ENCODE data around the gene GLYR1.
A peak's percentile ranks its signal among the peaks of the same experiment; 100 is the strongest.
"Not testable (repeated sequence)": the region's sequence is repeated elsewhere in the genome, so short reads cannot be mapped to it uniquely, and the experiment has no call there.

GLYR1 gene

DNA sequence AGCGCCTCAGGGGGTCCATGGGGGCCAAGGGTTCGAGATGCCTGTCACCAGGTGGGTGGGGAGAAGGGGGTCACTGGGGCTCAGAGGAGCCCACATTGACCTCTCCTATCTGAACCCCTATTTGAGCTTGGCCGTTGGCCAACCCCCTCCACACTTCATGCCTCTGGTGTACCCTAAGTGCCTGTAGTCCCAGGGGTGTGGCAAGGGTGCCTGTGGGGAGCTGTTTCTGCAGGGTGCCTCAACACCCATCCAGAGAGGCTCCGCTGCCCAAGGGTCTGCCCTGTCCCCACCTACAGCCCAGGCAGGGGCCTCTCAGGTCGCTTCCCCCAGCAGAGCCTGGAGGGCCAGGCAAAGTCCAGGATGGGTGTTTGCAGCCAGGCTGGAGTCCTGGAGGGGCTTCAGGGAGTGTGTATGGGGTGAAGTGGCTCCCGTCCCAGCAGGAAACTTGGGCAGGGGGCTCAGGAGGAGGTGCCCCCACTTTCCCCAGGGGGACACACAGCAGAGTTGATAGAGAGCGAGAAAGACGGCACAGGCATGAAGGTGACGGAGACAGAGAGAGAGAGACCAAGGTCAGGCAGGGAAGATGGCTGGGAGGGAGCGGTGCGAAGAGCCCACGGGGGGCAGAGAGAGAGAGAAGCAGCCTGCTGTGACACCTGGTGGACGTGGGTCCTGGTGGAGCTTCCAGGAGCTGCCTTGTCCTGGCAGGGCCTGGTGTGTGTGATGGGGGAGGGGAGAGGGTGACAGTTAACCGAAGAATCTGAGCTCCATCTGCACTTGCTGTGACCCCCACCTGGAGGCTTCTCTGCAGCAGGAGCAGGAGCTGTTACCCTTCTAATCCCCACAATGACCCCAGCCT, 59.2 kb downstream of the GLYR1 start, which contains the start of gene SEPTIN12:
TSS of gene SEPTIN12 (minus strand) at position 719 of the 856 bp plus-strand sequence. CDS start at position 19, 700 bp downstream.
- DNase-seq = no peak

- no peak for DNase-seq
These were observed 60.0 kb downstream of the GLYR1 start for GRCh38 chr16:4787068-4787467.

DNA sequence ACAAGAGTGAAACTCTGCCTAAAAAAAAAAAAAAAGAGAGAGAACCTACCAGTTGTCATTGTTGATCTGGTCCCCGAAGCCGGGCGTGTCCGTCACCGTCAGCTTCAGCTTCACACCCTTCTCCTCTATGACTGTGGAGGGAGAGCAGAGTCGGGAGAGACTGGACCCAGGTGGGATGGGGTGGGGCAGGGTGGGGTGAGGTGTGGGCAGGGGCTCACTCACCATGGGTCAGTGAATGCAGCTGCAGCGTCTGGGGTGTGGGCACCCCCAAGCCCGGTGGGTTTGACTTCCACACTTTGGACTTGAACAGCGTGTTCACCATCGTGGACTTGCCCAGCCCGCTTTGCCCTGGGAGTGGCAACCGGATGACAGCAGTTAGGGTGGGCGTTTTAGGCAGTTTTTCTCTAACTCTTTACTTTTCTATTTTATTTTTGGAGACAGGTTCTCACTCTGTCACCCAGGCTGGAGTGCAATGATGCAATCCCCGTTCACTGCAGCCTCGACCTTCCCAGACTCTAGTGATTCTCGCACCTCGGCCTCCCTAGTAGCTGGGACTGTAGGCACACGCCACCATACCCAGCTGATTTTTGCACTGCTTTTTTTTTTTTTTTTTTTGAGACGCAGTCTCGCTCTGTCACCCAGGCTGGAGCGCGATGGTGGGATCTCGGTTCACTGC, 61.2 kb downstream of the GLYR1 start:
- no peak for DNase-seq

GRCh38 chr16:4784444-4784987, 62.6 kb downstream of the GLYR1 start:
- not testable (repeated sequence) for DNase-seq

- DNase-seq = no peak
These were observed 63.1 kb downstream of the GLYR1 start for GRCh38 chr16:4783951-4784336.

GRCh38 chr16:4783251-4783950, 63.7 kb downstream of the GLYR1 start:
- no peak for DNase-seq

DNA sequence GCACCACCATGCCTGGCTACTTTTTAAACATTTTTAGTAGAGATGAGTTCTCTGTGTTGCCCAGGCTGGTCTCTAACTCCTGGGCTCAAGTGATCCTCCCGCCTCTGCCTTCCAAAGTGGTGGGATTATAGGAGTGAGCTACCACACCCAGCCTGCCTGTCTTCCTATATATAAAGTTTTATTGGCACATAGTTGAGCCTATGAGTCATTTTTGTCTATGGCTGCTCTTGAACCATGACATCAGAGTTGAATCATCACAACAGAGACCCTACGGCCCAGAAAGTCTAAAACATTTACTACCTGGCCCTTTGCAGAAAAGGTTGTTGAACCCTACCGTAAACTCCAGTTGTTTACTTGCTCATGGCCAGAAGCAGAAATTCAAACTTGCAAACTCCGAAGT, 66.9 kb downstream of the GLYR1 start:
- DNase-seq = no peak

DNA sequence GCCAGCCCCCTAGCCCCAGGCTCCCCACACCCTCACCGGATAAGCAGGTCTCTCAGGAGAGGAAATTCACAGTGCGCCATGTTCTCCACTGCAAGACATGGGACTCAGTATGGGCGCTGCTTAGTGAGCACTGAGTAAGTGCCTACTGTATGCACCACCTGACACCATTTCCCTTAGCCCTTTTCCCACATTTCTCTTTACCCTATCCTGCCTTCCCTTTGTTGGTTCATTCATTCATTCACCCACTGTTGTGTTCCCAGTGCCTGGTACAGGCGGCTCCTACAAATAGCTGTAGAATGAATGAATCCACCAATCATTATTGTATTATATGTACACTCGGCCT, 69.1 kb downstream of the GLYR1 start:
- no peak for DNase-seq

DNA sequence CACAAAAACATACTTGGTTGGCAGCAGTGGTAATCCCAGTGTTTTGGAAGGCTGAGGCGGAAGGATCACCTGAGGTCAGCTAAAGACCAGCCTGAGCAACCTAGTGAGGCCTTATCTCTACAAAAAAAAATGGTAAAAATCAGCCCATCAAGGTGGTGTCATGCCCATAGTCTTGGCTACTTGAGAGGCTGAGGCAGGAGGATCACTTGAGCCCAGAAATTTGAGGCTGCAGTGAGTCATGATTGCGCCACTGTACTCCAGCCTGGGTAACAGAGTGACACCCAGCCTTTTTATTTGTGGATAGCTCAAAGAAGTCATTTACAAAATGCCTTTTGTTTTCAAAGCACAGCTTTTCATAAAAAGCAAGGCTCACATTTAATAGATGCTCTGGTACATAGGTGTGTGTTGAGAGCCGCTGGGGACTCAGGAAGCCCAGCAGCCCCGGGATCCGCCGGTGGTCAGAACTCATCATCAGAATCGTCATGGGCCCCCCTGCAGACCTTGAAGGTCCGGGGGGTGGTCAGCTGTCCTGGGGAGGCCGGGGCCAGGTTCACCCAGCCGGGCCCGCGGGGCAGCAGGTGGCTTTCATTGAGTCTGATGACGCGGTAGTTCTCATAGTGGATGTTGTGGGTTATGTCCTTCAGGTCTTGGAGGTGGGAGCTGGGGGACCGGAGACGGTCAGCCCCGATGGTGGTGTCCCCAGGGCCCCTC, 69.6 kb downstream of the GLYR1 start:
- DNase-seq = no peak

DNA sequence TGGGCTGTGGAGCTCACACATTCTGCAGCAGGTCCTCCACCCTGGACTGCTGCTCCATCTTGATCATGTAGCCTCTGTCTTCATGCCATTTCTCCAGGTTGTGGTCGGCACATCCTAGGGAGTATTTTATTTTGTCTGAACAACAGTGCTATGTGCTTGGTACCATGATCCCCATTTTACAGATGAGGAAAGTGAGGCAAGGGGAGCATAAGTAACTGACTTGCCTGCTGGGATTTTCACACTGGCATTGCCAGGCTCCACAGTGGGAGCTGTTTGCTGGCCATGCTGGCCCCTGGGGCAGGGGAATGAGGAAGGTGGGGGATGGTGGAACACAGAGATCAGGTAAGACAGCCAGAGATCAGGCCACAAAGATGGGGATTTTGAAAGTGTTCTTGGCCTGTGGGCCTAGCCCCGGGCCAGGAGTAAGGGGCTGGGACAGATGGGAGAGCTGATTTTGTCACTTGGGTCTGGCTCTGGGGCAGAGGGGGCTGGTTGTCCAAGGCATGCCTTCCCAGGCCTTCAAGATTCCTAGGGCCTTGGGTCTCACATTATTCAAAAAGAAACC, 70.9 kb downstream of the GLYR1 start:
- DNase-seq = no peak

DNA sequence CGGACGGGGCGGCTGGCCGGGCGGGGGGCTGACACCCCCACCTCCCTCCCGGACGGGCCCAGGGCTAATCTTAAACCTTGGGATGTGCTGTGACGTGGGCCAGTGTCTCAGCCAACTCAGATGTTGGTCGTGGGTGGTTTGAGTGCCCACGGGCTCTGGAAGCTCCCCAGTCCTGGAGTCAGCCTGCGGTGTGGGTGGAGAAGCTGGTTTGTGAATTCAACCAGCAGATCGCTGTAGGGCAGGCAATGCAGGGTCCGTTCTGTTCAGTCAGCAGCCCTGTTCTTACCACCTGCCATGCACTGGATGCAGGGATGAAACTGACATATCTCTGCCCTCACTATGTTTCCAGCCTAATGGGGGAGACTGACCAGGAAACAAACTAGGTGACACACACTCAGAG, 72.1 kb downstream of the GLYR1 start:
- no peak for DNase-seq

- DNase-seq = no peak
These were observed 74.7 kb downstream of the GLYR1 start for GRCh38 chr16:4772351-4772750.

- no peak for DNase-seq
These were observed 75.4 kb downstream of the GLYR1 start for GRCh38 chr16:4771646-4772045.

GRCh38 chr16:4769306-4769638, 77.8 kb downstream of the GLYR1 start:
- DNase-seq = no peak

DNA sequence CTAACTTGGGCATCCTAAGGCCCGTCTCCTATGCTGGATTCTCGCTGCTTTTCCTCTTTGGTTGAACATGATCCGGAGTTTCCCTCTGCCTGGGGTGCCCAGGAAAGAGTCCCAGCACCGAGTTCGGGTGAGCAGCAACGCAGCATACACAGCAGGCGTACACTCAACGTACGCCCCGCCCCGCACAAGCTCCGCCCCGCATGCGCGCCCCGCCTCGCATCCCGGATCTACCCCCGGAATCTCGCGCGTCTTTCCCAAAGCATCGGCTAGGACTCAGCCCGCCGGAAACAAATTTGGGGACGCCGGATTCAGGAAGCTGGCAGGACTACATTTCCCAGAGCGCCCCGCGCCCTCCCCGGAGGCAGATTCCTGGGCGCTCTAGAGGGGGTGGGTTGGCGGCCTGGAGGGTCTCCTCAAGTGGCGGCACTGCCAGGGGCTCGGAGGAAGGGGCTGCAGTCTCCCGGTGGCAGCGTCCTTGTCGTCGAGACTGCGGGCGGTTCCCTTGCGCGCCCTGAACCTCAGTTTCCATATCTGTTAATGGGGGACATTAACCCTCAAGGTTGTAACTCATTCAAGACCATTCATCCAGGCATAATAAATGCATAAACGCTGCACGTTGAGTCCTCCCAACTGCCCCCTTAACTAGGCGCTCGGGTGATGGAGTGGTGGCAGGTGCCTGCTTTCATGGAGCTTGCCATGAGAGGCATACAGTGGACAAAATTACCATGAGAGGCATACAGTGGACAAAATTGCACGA, 78.4 kb downstream of the GLYR1 start:
- peak; percentile 95 to 98 for DNase-seq

DNA sequence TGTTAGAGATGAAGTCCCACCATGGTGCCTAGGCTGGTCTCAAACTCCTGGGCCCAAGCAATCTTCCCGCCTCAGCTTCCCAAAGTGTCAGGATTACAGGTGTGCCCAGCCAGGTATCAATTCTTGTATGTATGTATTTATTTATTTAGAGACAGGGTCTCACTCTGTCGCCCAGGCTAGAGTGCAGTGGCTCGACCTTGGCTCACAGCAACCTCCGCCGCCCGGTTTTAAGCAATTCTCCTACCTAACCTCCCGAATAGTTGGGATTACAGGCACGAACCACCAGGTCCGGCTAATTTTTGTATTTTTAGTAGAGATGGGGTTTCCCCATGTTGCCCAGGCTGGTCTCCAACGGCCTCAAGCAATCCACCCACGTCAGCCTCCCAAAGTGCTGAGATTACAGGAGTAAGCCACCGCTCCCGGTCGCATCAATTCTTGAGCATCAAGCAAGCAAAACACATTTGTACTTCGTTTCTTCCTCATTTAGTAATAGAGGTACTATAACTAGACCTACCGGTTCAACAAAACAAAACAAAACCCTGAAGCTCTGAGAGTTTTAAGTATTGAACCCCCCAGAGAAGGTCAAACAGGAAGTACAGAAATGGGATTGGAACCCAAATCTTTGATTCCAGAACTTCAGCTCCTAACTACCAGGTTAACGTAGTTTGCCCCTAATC, 79.1 kb downstream of the GLYR1 start:
- no peak for DNase-seq

GRCh38 chr16:4766875-4767628, 80.0 kb downstream of the GLYR1 start, which contains the start of gene ZNF500:
ZNF500 (minus strand) TSS chr16:4767162; CDS start chr16:4765978, 1,184 bp downstream.
- peak; percentile 96 to 97 for DNase-seq

DNA sequence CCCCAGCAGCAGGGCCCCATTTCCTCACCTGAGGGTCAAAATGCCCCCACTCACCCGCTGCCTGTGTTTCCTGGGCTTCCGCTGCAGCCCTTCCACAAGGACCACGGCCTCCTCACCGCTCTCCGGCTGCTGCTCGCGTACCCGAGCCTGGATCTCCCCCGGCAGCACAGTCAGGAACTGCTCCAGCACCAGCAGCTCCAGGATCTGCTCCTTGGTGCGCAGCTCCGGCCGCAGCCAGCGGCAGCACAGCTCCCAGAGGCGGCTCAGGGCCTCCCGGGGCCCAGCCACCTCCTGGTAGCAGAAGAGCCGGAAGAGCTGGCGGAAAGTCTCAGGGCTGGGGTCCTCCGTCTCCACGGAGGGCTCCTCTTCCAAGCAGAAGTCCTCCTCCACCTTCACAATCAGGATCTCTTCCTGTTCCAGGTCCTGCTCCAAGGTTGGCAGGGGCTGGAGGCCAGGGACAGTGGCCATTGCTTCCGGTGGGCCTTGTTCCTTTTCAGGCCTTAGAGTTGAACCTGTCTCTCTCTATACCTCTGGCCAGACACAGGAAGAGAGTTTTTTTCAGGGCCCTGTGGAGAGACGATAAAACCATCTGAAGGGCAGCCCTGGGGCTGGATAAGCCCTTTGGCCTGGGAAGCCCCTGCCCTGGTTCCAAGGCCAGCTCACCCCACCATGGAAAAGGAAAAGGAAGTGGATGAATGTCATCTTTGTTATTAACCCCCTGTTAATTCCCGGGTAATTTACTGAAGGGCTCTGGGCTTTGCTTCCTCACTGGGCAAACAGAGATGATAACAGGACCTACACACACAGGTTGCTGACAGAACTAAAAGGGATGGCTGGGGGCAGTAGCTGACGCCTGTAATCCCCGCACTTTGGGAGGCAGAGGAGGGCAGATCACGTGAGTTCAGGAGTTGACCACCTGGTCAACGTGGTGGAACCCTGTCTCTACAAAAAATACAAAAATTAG, 81.3 kb downstream of the GLYR1 start:
- no peak for DNase-seq

DNA sequence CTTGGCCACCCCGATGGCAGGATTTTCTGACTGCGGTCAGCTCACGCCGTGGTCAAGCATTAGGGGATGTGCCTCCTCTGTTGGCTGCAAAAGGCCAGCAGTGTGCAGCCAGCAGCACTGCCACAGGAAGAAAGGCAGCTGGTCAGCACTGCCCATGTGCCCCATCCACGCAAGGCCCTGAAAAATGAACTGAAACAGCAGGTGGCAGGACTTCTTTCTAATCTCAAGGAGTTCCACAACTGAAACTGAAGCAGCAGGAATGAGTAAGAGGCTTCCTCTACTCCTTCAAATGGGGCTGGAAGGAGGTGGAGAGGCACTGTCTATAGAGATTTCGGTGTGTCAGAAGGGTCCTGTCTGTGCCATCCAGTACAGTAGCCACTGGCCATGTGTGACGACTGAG, 83.3 kb downstream of the GLYR1 start:
- no peak for DNase-seq

Measured in hippocampal formation (tissue), 2 donors.